B cell (primary cell): Measurements from ENCODE around the gene PPP1R12C. TPM values are rescaled to one million over a fixed set of nuclear protein-coding genes. Genes with fewer than 3 reads are reported as not detected.

Experiments used
- ATAC-seq: fragments of 200-7000 bp; cut with Tn5 transposase; one replicate; pipeline ENCODE4 v1.10.0; 2021; ENCODE audit warnings: low read depth, mild to moderate bottlenecking, moderate number of reproducible peaks, moderate library complexity
- CTCF ChIA-PET: fragments of 350-600 bp; sonication (Branson Sonifier 250); formaldehyde crosslinking; loops from one replicate; lab custom pipeline; 2021; ENCODE audit warnings: antibody characterized with exemption, inconsistent platforms; lab: Charles Lee
- POLR2A ChIA-PET: fragments of 350-600 bp; sonication (Branson Sonifier 250); formaldehyde crosslinking; loops from one replicate; lab custom pipeline; 2021; ENCODE audit warnings: antibody characterized with exemption; lab: Charles Lee
- DNase-seq: peaks from one replicate; pipeline ENCODE4 v3.0.0; 2013
- H2AFZ ChIP-seq: 2 replicates; pipeline ENCODE4 v1.6.1; 2012; ENCODE audit warnings: mild to moderate bottlenecking, low read depth, low read length; ENCODE audit not compliant: insufficient read depth, poor library complexity, severe bottlenecking
- H3K27ac ChIP-seq, 2 donors: 1 replicate in 1 of 2; 2 replicates in 1 of 2; pipeline ENCODE4 v1.5.1; 2012 to 2013; ENCODE audit warnings: low read length in 2 of 2, mild to moderate bottlenecking in 2 of 2, moderate library complexity in 1 of 2
- H3K27me3 ChIP-seq, 4 experiments: fragments of 200-600 bp in 1 of 4; sonication (generic) in 1 of 4; replicated peaks in 1 of 4; 1 replicate in 2 of 4; 2 replicates in 2 of 4; pipeline versions ENCODE4 v1.6.1 to v1.7.0; 2013 to 2016; ENCODE audit warnings: low read length in 3 of 4, mild to moderate bottlenecking in 2 of 4, mixed read lengths in 1 of 4, moderate library complexity in 1 of 4; ENCODE audit not compliant: insufficient read depth in 4 of 4, control insufficient read depth in 3 of 4; ENCODE audit errors: control extremely low read depth in 1 of 4
- H3K36me3 ChIP-seq, 2 experiments: replicated peaks in 1 of 2; 1 replicate in 1 of 2; 2 replicates in 1 of 2; pipeline versions ENCODE4 v1.6.1 to v1.7.1; 2013; ENCODE audit warnings: low read length in 1 of 2; ENCODE audit not compliant: insufficient read depth in 2 of 2, control insufficient read depth in 1 of 2; ENCODE audit errors: control extremely low read depth in 1 of 2, extremely low read depth in 1 of 2
- H3K4me1 ChIP-seq, 2 donors: fragments of 200-600 bp in 1 of 2; sonication (generic) in 1 of 2; 1 replicate in 1 of 2; 2 replicates in 1 of 2; pipeline versions ENCODE4 v1.5.1 to v1.6.1; 2013 to 2017; ENCODE audit warnings: low read length in 2 of 2; ENCODE audit not compliant: control insufficient read depth in 2 of 2, insufficient read depth in 2 of 2
- H3K4me2 ChIP-seq: replicated peaks from 2 replicates; pipeline ENCODE3; 2012; ENCODE audit warnings: mild to moderate bottlenecking, low read depth, low read length; ENCODE audit not compliant: poor library complexity, severe bottlenecking
- H3K4me3 ChIP-seq, 5 experiments: fragments of 200-600 bp in 1 of 5; sonication (generic) in 1 of 5; 1 replicate in 3 of 5; 2 replicates in 2 of 5; pipeline versions ENCODE4 v1.5.1 to v1.7.0; 2011 to 2016; ENCODE audit warnings: low read length in 4 of 5, mild to moderate bottlenecking in 4 of 5, low read depth in 2 of 5, control low read depth in 1 of 5, moderate library complexity in 1 of 5; ENCODE audit not compliant: insufficient read depth in 1 of 5; ENCODE audit errors: control extremely low read depth in 1 of 5, extremely low read depth in 1 of 5
- H3K79me2 ChIP-seq: fragments of 200-600 bp; sonication (generic); one replicate; pipeline ENCODE4 v1.6.0; 2016; ENCODE audit warnings: low read length; ENCODE audit not compliant: control insufficient read depth, insufficient read depth
- H3K9ac ChIP-seq: fragments of 200-600 bp; sonication (generic); 2 replicates; pipeline ENCODE4 v1.6.1; 2017; ENCODE audit warnings: mild to moderate bottlenecking, low read length, moderate library complexity
- H3K9me3 ChIP-seq, 3 donors: one replicate each; pipeline versions ENCODE4 v1.6.1 to v1.7.1; 2013; ENCODE audit warnings: low read length in 2 of 3; ENCODE audit not compliant: control insufficient read depth in 2 of 3, insufficient read depth in 1 of 3; ENCODE audit errors: control extremely low read depth in 1 of 3
- H4K20me1 ChIP-seq: 2 replicates; pipeline ENCODE4 v1.6.0; 2012; ENCODE audit warnings: mild to moderate bottlenecking, low read length; ENCODE audit not compliant: insufficient read depth, control insufficient read depth, poor library complexity, severe bottlenecking
- H3K27ac Mint-ChIP-seq: one replicate; pipeline ENCODE4 v1.8.0; 2021; ENCODE audit warnings: mixed read lengths
- H3K27me3 Mint-ChIP-seq: one replicate; pipeline ENCODE4 v1.8.0; 2021; ENCODE audit warnings: mixed read lengths
- H3K4me1 Mint-ChIP-seq: one replicate; pipeline ENCODE4 v1.8.0; 2021; ENCODE audit warnings: mixed read lengths
- H3K4me3 Mint-ChIP-seq: one replicate; pipeline ENCODE4 v1.8.0; 2021; ENCODE audit warnings: mixed read lengths
- H3K9me3 Mint-ChIP-seq: one replicate; pipeline ENCODE4 v1.8.0; 2022; ENCODE audit warnings: mixed read lengths; ENCODE audit not compliant: insufficient read depth
- EZH2 ChIP-seq: IDR thresholded peaks from 2 replicates; pipeline ENCODE4 v1.6.1; 2012; ENCODE audit warnings: borderline replicate concordance, low read depth, mild to moderate bottlenecking, moderate library complexity, low read length; ENCODE audit not compliant: insufficient read depth, poor library complexity, severe bottlenecking
- WGBS: methylation state at CpG from one replicate; pipeline ENCODE4 v1.1.5; 2013; ENCODE audit warnings: missing lambda C conversion rate; ENCODE audit not compliant: insufficient coverage; 5-methylcytosine and 5-hydroxymethylcytosine counted together
- intact Hi-C: fragments of 100-400 bp; cut with micrococcal nuclease; formaldehyde crosslinking; loops from one replicate; pipeline ENCODE4 v1.10.0; 2022
- polyA plus RNA-seq: library from polyadenylated mRNA; depleted of rRNA; stranded (reverse); fragments of >200 nt; gene quantifications from 2 replicates; pipeline ENCODE4 v1.2.3, GENCODE V29; 2012
- total RNA-seq, 2 donors: library from RNA; stranded (reverse); fragments of 120-200 nt in 1 of 2; gene quantifications; 1 replicate in 1 of 2; 2 replicates in 1 of 2; pipeline versions ENCODE4 v1.2.3 to v1.2.4, GENCODE V29; 2013 to 2022
- TF ChIP-seq, protein P1 (sequence below): fragments of 200-600 bp; IDR thresholded peaks from one replicate; pipeline ENCODE4 v1.8.0; 2022; ENCODE audit warnings: antibody characterized with exemption, mild to moderate bottlenecking

PPP1R12C gene
- total and polyA plus RNA-seq, 2 donors (not counting 1 experiment from before 2014, with no cell fraction given), result 145 to 179 TPM

DNA sequence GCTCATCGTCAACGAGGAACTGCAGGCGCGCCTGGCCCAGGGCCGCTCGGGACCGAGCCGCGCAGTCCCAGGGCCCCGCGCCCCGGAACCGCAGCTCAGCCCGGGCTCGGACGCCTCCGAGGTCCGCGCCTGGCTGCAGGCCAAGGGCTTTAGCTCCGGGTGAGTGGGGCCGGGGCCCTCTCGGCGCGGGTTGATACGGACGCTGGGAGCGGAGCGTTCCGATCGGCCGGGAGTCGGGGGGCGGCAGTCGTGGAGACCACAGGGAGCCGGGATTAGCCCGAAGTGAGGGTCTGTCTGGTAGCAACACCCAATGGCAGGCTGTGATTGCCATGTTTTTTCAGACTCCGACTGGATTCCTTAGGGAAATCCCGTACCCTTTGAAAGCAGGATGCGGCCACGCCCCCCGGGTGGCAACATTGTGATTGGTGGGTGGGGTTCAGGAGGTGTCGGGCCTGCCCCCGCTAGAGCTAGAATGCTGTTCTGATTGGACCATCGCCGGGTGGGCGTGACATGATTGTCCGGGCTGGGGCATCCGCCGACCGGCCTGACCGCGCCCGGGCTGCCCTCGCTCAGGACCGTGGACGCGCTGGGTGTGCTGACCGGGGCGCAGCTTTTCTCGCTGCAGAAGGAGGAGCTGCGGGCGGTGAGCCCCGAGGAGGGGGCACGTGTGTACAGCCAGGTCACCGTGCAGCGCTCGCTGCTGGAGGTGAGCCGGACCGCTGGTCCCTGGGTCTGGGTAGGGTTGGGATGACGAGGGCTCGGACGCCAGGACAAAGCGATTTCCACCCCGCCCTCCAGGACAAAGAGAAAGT is 30.5 kb downstream of the PPP1R12C start:
- Histone ChIP-seq H3K9ac (peak overlapping the region; percentile 39), H3K4me3 (peak overlapping the region in 4 of 5 experiments; percentile 10 to 42 (median 23)), H3K4me1 (peaks cover 26 to 32% of the 10 kb centered on the region in 2 donors), H4K20me1 (peaks cover 29% of the 10 kb centered on the region), H3K9me3 (peaks cover 0 to 38% (median 0%) of the 10 kb centered on the region in 3 donors), H3K27me3 (peaks cover 0 to 63% (median 22%) of the 10 kb centered on the region in 4 experiments), H3K27ac (no peak overlapping the region), H3K79me2 (no peaks in the 10 kb centered on the region), H3K36me3 (peaks cover 0 to 7% of the 10 kb centered on the region in 2 experiments), H2AFZ (no peak overlapping the region), H3K4me2 (peak overlapping the region; percentile 87)
- TF ChIP-seq EZH2, result peak; percentile 67
- TF ChIP-seq, protein P1, sequence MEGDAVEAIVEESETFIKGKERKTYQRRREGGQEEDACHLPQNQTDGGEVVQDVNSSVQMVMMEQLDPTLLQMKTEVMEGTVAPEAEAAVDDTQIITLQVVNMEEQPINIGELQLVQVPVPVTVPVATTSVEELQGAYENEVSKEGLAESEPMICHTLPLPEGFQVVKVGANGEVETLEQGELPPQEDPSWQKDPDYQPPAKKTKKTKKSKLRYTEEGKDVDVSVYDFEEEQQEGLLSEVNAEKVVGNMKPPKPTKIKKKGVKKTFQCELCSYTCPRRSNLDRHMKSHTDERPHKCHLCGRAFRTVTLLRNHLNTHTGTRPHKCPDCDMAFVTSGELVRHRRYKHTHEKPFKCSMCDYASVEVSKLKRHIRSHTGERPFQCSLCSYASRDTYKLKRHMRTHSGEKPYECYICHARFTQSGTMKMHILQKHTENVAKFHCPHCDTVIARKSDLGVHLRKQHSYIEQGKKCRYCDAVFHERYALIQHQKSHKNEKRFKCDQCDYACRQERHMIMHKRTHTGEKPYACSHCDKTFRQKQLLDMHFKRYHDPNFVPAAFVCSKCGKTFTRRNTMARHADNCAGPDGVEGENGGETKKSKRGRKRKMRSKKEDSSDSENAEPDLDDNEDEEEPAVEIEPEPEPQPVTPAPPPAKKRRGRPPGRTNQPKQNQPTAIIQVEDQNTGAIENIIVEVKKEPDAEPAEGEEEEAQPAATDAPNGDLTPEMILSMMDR, result no peak
- H3K27ac Mint-ChIP-seq, result peak overlapping the region; percentile 46
- POLR2A ChIA-PET, result interaction anchor here (0.7 kb wide), 1 partner anchor 31 kb away, joined by 3 read pairs; the partner anchor contains the start of gene PPP1R12C
- H3K9me3 Mint-ChIP-seq, result peaks cover 3% of the 10 kb centered on the region
- ATAC-seq (peak; percentile 58), DNase-seq (peak; percentile 63)
- CTCF ChIA-PET, result interaction anchor here (1.3 to 1.5 kb wide), 2 partner anchors 332 to 546 kb away, joined by 3 to 5 read pairs; no protein-coding TSS in a partner anchor
- H3K4me1 Mint-ChIP-seq, result peaks cover 39% of the 10 kb centered on the region
- intact Hi-C loops, result no loop called here
- peaks cover 50% of the 10 kb centered on the region for H3K27me3 Mint-ChIP-seq
- peak overlapping the region; percentile 77 for H3K4me3 Mint-ChIP-seq
- WGBS, result 5% methylated on average over 74 of the region's 74 CpGs
